ENCODE data around the gene ADGRL1. TPM values are rescaled to one million over a fixed set of nuclear protein-coding genes. Genes with fewer than 3 reads are reported as not detected.

Gene ADGRL1
- total and polyA plus RNA-seq, 9 of the 15 experiments (the other 6 are each of a cell fraction or from before 2014, with no cell fraction given), result 0.14 to 37.0 (median 8.6) TPM

DNA sequence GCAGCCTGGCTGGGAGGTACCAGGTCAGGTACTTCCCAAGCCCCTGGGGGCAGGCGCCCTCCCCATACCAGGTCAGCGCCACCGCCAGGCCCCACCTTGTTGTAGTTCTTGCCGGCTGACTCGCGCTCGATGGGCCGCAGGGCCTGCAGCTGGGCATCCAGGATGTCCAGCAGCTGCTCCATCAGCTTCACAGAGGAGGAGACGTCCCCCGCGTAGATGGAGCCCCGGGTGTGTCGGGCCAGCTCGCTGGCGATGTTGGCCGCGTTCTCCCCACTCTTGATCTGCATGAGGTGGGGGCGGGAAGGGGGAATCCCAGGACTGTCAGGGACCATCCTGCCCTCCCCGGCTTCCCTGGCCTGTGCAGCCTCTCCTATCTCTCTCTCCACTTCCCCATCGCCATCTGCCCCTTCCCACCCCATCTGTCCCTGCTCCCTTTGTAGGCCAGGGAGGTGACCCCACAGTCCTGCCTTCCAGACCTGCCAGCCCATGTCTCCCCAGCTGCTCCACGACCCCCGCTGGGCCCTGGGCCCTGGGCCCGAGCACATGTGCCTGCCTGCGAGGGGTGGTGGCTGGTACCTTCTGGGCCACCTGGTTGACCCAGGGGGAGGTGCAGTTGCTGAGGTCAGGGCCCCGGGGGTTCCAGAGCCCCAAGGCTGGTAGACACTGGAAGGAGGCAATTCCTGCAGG lies 45.8 kb downstream of the ADGRL1 start:
- Histone ChIP-seq H3K4me1 (replicated peaks in 1 of 2; ENCODE audit: control insufficient read depth in 2 of 2, insufficient read depth in 2 of 2, low read length in 2 of 2) (peaks cover 0 to 33% of the 10 kb centered on the region in 2 experiments; a peak in 1 of 5 replicates), H3K27ac (ENCODE audit: extremely low read depth, low read depth, low read length) (no peak overlapping the region), H3K4me3 (no peak overlapping the region), H3K9me1 (ENCODE audit: control insufficient read depth, insufficient read depth, low read length) (no peaks in the 10 kb centered on the region), H2AFZ (ENCODE audit: low read depth, low read length) (no peak overlapping the region), H3K9ac (ENCODE audit: insufficient read depth in 1 of 2, low read depth in 2 of 2, low read length in 2 of 2) (no peak overlapping the region; a peak in 1 of 4 replicates), H3K27me3 (ENCODE audit: control insufficient read depth in 2 of 2, insufficient read depth in 2 of 2, low read length in 2 of 2) (no peaks in the 10 kb centered on the region), H3K9me3 (replicated peaks; ENCODE audit: control insufficient read depth, insufficient read depth, low read depth, low read length) (no peaks in the 10 kb centered on the region), H3K36me3 (ENCODE audit: control insufficient read depth, insufficient read depth, low read length) (peaks cover 46% of the 10 kb centered on the region; the same call in 2 of the 3 replicates), H3K79me2 (ENCODE audit: control insufficient read depth, insufficient read depth, low read length) (no peaks in the 10 kb centered on the region), H3K4me2 (ENCODE audit: insufficient read depth, low read length) (no peak overlapping the region), H4K20me1 (replicated peaks; ENCODE audit: control insufficient read depth, insufficient read depth, low read length) (no peaks in the 10 kb centered on the region; the same call in none of the 2 replicates)
- POLR2A ChIA-PET, result interaction anchor here (0.5 to 0.7 kb wide), 2 partner anchors 468 to 1345 kb away, joined by 3 read pairs; no protein-coding TSS in a partner anchor
- in situ Hi-C loops (cut with MboI) (no loop called here), intact Hi-C loops (cut with micrococcal nuclease) (no loop called here)
- FAIRE-seq (no peak), ATAC-seq (no peak), DNase-seq (ENCODE audit: extremely low read depth in 1 of 4, low spot score in 3 of 4) (no peak)
- BruUV-seq (replicated peaks), result no TSS peak
- CTCF ChIA-PET (ENCODE audit: low intra/inter-chr PET ratio), result no interaction called here
- WGBS (ENCODE audit: insufficient coverage, low coverage, missing lambda C conversion rate), result 85% methylated on average over 12 of the region's 25 CpGs
- TF ChIP-seq SMARCB1 (IDR thresholded peaks at IDR 0.05; ENCODE audit: insufficient read length, low read depth) (no peak), ZNF431 (CRISPR knock-in tag; IDR thresholded peaks at IDR 0.05) (no peak), RAD21 (CRISPR knock-in tag; conservative IDR thresholded peaks at IDR 0.05 in 1 of 2, IDR thresholded peaks at IDR 0.05 in 1 of 2) (no peak), POLR3A (IDR thresholded peaks at IDR 0.05; ENCODE audit: borderline replicate concordance, extremely low read depth, insufficient read depth, insufficient read length) (no peak), ZNF395 (CRISPR knock-in tag; IDR thresholded peaks at IDR 0.05) (no peak), CREB5 (CRISPR knock-in tag; IDR thresholded peaks at IDR 0.05) (no peak), POLR2G (IDR thresholded peaks at IDR 0.05; ENCODE audit: low read depth, low read length) (peak; percentile 65), MXD1 (CRISPR knock-in tag; IDR thresholded peaks at IDR 0.05; ENCODE audit: borderline replicate concordance, poor library complexity, severe bottlenecking) (no peak), ZBTB9 (CRISPR knock-in tag; IDR thresholded peaks at IDR 0.05) (no peak), PRMT5 (CRISPR knock-in tag; IDR thresholded peaks at IDR 0.05) (no peak), TFAP4 (CRISPR knock-in tag; IDR thresholded peaks at IDR 0.05; ENCODE audit: borderline replicate concordance) (no peak), ZBTB33 (CRISPR knock-in tag; IDR thresholded peaks at IDR 0.05) (0 out of 2 replicates have a peak, but pooled peaks have one; percentile 63)
